ENCODE measurements around the gene MAP7.

The MAP7 gene

GRCh38 chr6:136544326-136544725 lies 5.9 kb downstream of the MAP7 start:
- no peaks in the 10 kb centered on the region for H3K36me3 ChIP-seq
- peaks cover 12 to 17% (median 13%) of the 10 kb centered on the region in 11 experiments for H3K27me3 ChIP-seq
- no peak overlapping the region for H3K4me3 ChIP-seq
- H3K9me3 ChIP-seq (replicated peaks in 1 of 11) = no peaks in the 10 kb centered on the region
- H3K4me2 ChIP-seq = no peak overlapping the region
- TF ChIP-seq Cebpa-rat (IDR thresholded peaks at IDR 0.05) = no peak
- H3K9ac ChIP-seq = no peak overlapping the region
- H4K20me1 ChIP-seq = peaks cover 0 to 8% (median 2%) of the 10 kb centered on the region in 11 experiments; a peak in 10 of 22 replicates
- H3K27ac ChIP-seq = no peak overlapping the region
- H3K4me1 ChIP-seq = peaks cover 0 to 3% (median 0%) of the 10 kb centered on the region in 10 experiments; a peak in 7 of 20 replicates

GRCh38 chr6:136541395-136541794 lies 8.8 kb downstream of the MAP7 start:
- Histone ChIP-seq H3K4me3 (no peak overlapping the region), H4K20me1 (no peaks in the 10 kb centered on the region), H3K4me2 (no peak overlapping the region), H3K9me3 (replicated peaks in 1 of 11) (no peaks in the 10 kb centered on the region), H3K4me1 (no peaks in the 10 kb centered on the region), H3K27me3 (no peaks in the 10 kb centered on the region), H3K27ac (no peak overlapping the region), H3K9ac (no peak overlapping the region), H3K36me3 (no peaks in the 10 kb centered on the region)
- no peak for TF ChIP-seq Cebpa-rat (IDR thresholded peaks at IDR 0.05)

- Histone ChIP-seq H3K36me3 (no peaks in the 10 kb centered on the region), H3K4me2 (no peak overlapping the region)
Observed at GRCh38 chr6:136539967-136540652, 10.1 kb downstream of the MAP7 start.

GRCh38 chr6:136538836-136539235 lies 11.4 kb downstream of the MAP7 start:
- Histone ChIP-seq H3K9ac (no peak overlapping the region), H4K20me1 (no peaks in the 10 kb centered on the region), H3K27me3 (no peaks in the 10 kb centered on the region), H3K27ac (no peak overlapping the region), H3K36me3 (no peaks in the 10 kb centered on the region), H3K9me3 (replicated peaks in 1 of 11) (no peaks in the 10 kb centered on the region), H3K4me2 (no peak overlapping the region), H3K4me1 (no peaks in the 10 kb centered on the region), H3K4me3 (no peak overlapping the region)
- TF ChIP-seq Cebpa-rat (IDR thresholded peaks at IDR 0.05) = no peak

More at GRCh38 chr6:136539967-136540652, 10.1 kb downstream of the MAP7 start:
- no peaks in the 10 kb centered on the region for H4K20me1 ChIP-seq
- no peak overlapping the region for H3K27ac ChIP-seq
- no peak for TF ChIP-seq Cebpa-rat (IDR thresholded peaks at IDR 0.05)
- H3K9ac ChIP-seq = no peak overlapping the region
- no peaks in the 10 kb centered on the region for H3K9me3 ChIP-seq (replicated peaks in 1 of 11)
- H3K4me1 ChIP-seq = no peaks in the 10 kb centered on the region
- no peaks in the 10 kb centered on the region for H3K27me3 ChIP-seq
- no peak overlapping the region for H3K4me3 ChIP-seq

GRCh38 chr6:136535880-136536650 lies 14.2 kb downstream of the MAP7 start:
- Histone ChIP-seq H4K20me1 (no peaks in the 10 kb centered on the region), H3K4me2 (no peak overlapping the region), H3K4me3 (no peak overlapping the region), H3K27ac (no peak overlapping the region), H3K27me3 (no peaks in the 10 kb centered on the region), H3K4me1 (no peaks in the 10 kb centered on the region), H3K9ac (no peak overlapping the region), H3K9me3 (replicated peaks in 1 of 11) (no peaks in the 10 kb centered on the region), H3K36me3 (no peaks in the 10 kb centered on the region)
- TF ChIP-seq Cebpa-rat (IDR thresholded peaks at IDR 0.05) = no peak

- H3K4me3 ChIP-seq = no peak overlapping the region
- H3K4me2 ChIP-seq = no peak overlapping the region
- H3K27ac ChIP-seq = no peak overlapping the region
- H3K36me3 ChIP-seq = no peaks in the 10 kb centered on the region
- H4K20me1 ChIP-seq = no peaks in the 10 kb centered on the region
- H3K9me3 ChIP-seq (replicated peaks in 1 of 11) = no peaks in the 10 kb centered on the region
- H3K9ac ChIP-seq = no peak overlapping the region
- no peaks in the 10 kb centered on the region for H3K27me3 ChIP-seq
- H3K4me1 ChIP-seq = no peaks in the 10 kb centered on the region
- TF ChIP-seq Cebpa-rat (IDR thresholded peaks at IDR 0.05) = no peak
Observed at GRCh38 chr6:136535017-136535765, 15.0 kb downstream of the MAP7 start.

- no peaks in the 10 kb centered on the region for H3K4me1 ChIP-seq
- H3K27ac ChIP-seq = no peak overlapping the region
- H3K4me2 ChIP-seq = no peak overlapping the region
Observed at GRCh38 chr6:136534268-136534667, 16.0 kb downstream of the MAP7 start.

GRCh38 chr6:136533487-136533886 lies 16.7 kb downstream of the MAP7 start:
- Histone ChIP-seq H3K4me2 (no peak overlapping the region), H3K9ac (no peak overlapping the region), H4K20me1 (no peaks in the 10 kb centered on the region), H3K4me3 (no peak overlapping the region), H3K9me3 (replicated peaks in 1 of 11) (peaks cover 0 to 5% (median 0%) of the 10 kb centered on the region in 11 experiments; a peak in 1 of 22 replicates), H3K27me3 (no peaks in the 10 kb centered on the region), H3K36me3 (no peaks in the 10 kb centered on the region), H3K4me1 (no peaks in the 10 kb centered on the region), H3K27ac (no peak overlapping the region)
- no peak for TF ChIP-seq Cebpa-rat (IDR thresholded peaks at IDR 0.05)

More at GRCh38 chr6:136534268-136534667, 16.0 kb downstream of the MAP7 start:
- Histone ChIP-seq H4K20me1 (no peaks in the 10 kb centered on the region), H3K9ac (no peak overlapping the region), H3K9me3 (replicated peaks in 1 of 11) (peaks cover 0 to 2% (median 0%) of the 10 kb centered on the region in 11 experiments; a peak in 1 of 22 replicates), H3K27me3 (no peaks in the 10 kb centered on the region), H3K4me3 (no peak overlapping the region), H3K36me3 (no peaks in the 10 kb centered on the region)
- TF ChIP-seq Cebpa-rat (IDR thresholded peaks at IDR 0.05) = no peak

GRCh38 chr6:136532030-136532429 lies 18.2 kb downstream of the MAP7 start:
- H3K9ac ChIP-seq = no peak overlapping the region
- H3K4me1 ChIP-seq = no peaks in the 10 kb centered on the region
- peaks cover 0 to 5% (median 0%) of the 10 kb centered on the region in 11 experiments; a peak in 1 of 22 replicates for H3K9me3 ChIP-seq (replicated peaks in 1 of 11)
- no peak overlapping the region for H3K4me2 ChIP-seq
- no peak for TF ChIP-seq Cebpa-rat (IDR thresholded peaks at IDR 0.05)
- H3K27me3 ChIP-seq = no peaks in the 10 kb centered on the region
- H3K4me3 ChIP-seq = no peak overlapping the region
- H3K36me3 ChIP-seq = no peaks in the 10 kb centered on the region
- H3K27ac ChIP-seq = no peak overlapping the region
- H4K20me1 ChIP-seq = no peaks in the 10 kb centered on the region

Data from BLaER1 treated with 17β-estradiol and CSF1 and Interleukin-3, amounts not matched to agents 10 nM and 100 nM (cell line).